Activated naive CD8-positive, alpha-beta T cell (primary cell): ENCODE results near the gene POLG.
A peak's percentile ranks its signal among the peaks of the same experiment; 100 is the strongest.
"Not testable (repeated sequence)": the region's sequence is repeated elsewhere in the genome, so short reads cannot be mapped to it uniquely, and the experiment has no call there.

ENCODE experiments used
- H3K27ac Mint-ChIP-seq: one replicate; pipeline ENCODE4 v1.8.0; 2021; ENCODE audit warnings: mixed read lengths
- H3K27me3 Mint-ChIP-seq: one replicate; pipeline ENCODE4 v1.8.0; 2021; ENCODE audit warnings: mixed read lengths
- H3K36me3 Mint-ChIP-seq: one replicate; pipeline ENCODE4 v1.8.0; 2021; ENCODE audit warnings: mixed read lengths
- H3K4me1 Mint-ChIP-seq: one replicate; pipeline ENCODE4 v1.8.0; 2021; ENCODE audit warnings: low read depth, mixed read lengths
- H3K4me3 Mint-ChIP-seq: one replicate; pipeline ENCODE4 v1.8.0; 2021; ENCODE audit warnings: mild to moderate bottlenecking, mixed read lengths
- H3K9me3 Mint-ChIP-seq: one replicate; pipeline ENCODE4 v1.8.0; 2021; ENCODE audit warnings: low read depth, mixed read lengths

POLG gene

GRCh38 chr15:89307791-89308190, 26.8 kb downstream of the POLG start:
- Mint-ChIP-seq H3K27ac (no peak overlapping the region), H3K9me3 (no peaks in the 10 kb centered on the region), H3K4me1 (peaks cover 3% of the 10 kb centered on the region), H3K27me3 (no peaks in the 10 kb centered on the region), H3K36me3 (peaks cover 5% of the 10 kb centered on the region), H3K4me3 (no peak overlapping the region)

GRCh38 chr15:89307046-89307587, 27.5 kb downstream of the POLG start:
- Mint-ChIP-seq H3K27me3 (no peaks in the 10 kb centered on the region), H3K9me3 (no peaks in the 10 kb centered on the region), H3K27ac (no peak overlapping the region), H3K4me3 (no peak overlapping the region), H3K36me3 (peaks cover 5% of the 10 kb centered on the region), H3K4me1 (peaks cover 3% of the 10 kb centered on the region)

- H3K27ac Mint-ChIP-seq, result no peak overlapping the region
- H3K4me3 Mint-ChIP-seq, result no peak overlapping the region
- H3K4me1 Mint-ChIP-seq, result peaks cover 2% of the 10 kb centered on the region
- no peaks in the 10 kb centered on the region for H3K27me3 Mint-ChIP-seq
- no peaks in the 10 kb centered on the region for H3K9me3 Mint-ChIP-seq
- peaks cover 15% of the 10 kb centered on the region for H3K36me3 Mint-ChIP-seq
Observed at GRCh38 chr15:89305395-89305794, 29.2 kb downstream of the POLG start.

- no peaks in the 10 kb centered on the region for H3K4me1 Mint-ChIP-seq
Observed at GRCh38 chr15:89303986-89304385, 30.6 kb downstream of the POLG start.

GRCh38 chr15:89301304-89302089, 33.1 kb downstream of the POLG start:
- Mint-ChIP-seq H3K36me3 (peaks cover 19% of the 10 kb centered on the region), H3K9me3 (peaks cover 5% of the 10 kb centered on the region), H3K27me3 (no peaks in the 10 kb centered on the region), H3K4me1 (peaks cover 3% of the 10 kb centered on the region), H3K4me3 (no peak overlapping the region), H3K27ac (peak overlapping the region; percentile 6)

More at GRCh38 chr15:89303986-89304385, 30.6 kb downstream of the POLG start:
- H3K4me3 Mint-ChIP-seq, result no peak overlapping the region
- peaks cover 15% of the 10 kb centered on the region for H3K36me3 Mint-ChIP-seq
- H3K9me3 Mint-ChIP-seq, result no peaks in the 10 kb centered on the region
- no peaks in the 10 kb centered on the region for H3K27me3 Mint-ChIP-seq
- no peak overlapping the region for H3K27ac Mint-ChIP-seq

GRCh38 chr15:89299896-89300295, 34.7 kb downstream of the POLG start:
- peaks cover 22% of the 10 kb centered on the region for H3K36me3 Mint-ChIP-seq
- H3K4me1 Mint-ChIP-seq, result peaks cover 3% of the 10 kb centered on the region
- H3K27ac Mint-ChIP-seq, result no peak overlapping the region
- H3K27me3 Mint-ChIP-seq, result no peaks in the 10 kb centered on the region
- peaks cover 5% of the 10 kb centered on the region for H3K9me3 Mint-ChIP-seq
- H3K4me3 Mint-ChIP-seq, result no peak overlapping the region

- Mint-ChIP-seq H3K27ac (no peak overlapping the region), H3K9me3 (no peaks in the 10 kb centered on the region), H3K27me3 (no peaks in the 10 kb centered on the region), H3K4me1 (no peaks in the 10 kb centered on the region), H3K36me3 (peaks cover 17% of the 10 kb centered on the region), H3K4me3 (no peak overlapping the region)
Observed at GRCh38 chr15:89293012-89293411, 41.6 kb downstream of the POLG start.

- H3K4me3 Mint-ChIP-seq, result no peak overlapping the region
- H3K27me3 Mint-ChIP-seq, result no peaks in the 10 kb centered on the region
- H3K4me1 Mint-ChIP-seq, result no peaks in the 10 kb centered on the region
- H3K36me3 Mint-ChIP-seq, result peaks cover 24% of the 10 kb centered on the region
- no peak overlapping the region for H3K27ac Mint-ChIP-seq
- no peaks in the 10 kb centered on the region for H3K9me3 Mint-ChIP-seq
Observed at GRCh38 chr15:89291934-89292438, 42.6 kb downstream of the POLG start.

GRCh38 chr15:89283201-89283600, 51.4 kb downstream of the POLG start:
- Mint-ChIP-seq H3K4me1 (peaks cover 1% of the 10 kb centered on the region), H3K36me3 (peaks cover 33% of the 10 kb centered on the region), H3K27ac (no peak overlapping the region), H3K27me3 (no peaks in the 10 kb centered on the region), H3K4me3 (no peak overlapping the region), H3K9me3 (no peaks in the 10 kb centered on the region)

- Mint-ChIP-seq H3K27ac (no peak overlapping the region), H3K36me3 (peaks cover 33% of the 10 kb centered on the region), H3K4me1 (peaks cover 1% of the 10 kb centered on the region), H3K4me3 (no peak overlapping the region), H3K27me3 (no peaks in the 10 kb centered on the region), H3K9me3 (no peaks in the 10 kb centered on the region)
Observed at GRCh38 chr15:89282631-89283030, 52.0 kb downstream of the POLG start.

- H3K36me3 Mint-ChIP-seq, result peaks cover 28% of the 10 kb centered on the region
- H3K27me3 Mint-ChIP-seq, result no peaks in the 10 kb centered on the region
- H3K4me1 Mint-ChIP-seq, result peaks cover 1% of the 10 kb centered on the region
- H3K9me3 Mint-ChIP-seq, result no peaks in the 10 kb centered on the region
- no peak overlapping the region for H3K4me3 Mint-ChIP-seq
- no peak overlapping the region for H3K27ac Mint-ChIP-seq
Observed at GRCh38 chr15:89278307-89278706, 56.3 kb downstream of the POLG start.

- H3K4me3 Mint-ChIP-seq, H3K9me3 Mint-ChIP-seq, H3K4me1 Mint-ChIP-seq, H3K27me3 Mint-ChIP-seq, H3K27ac Mint-ChIP-seq: not testable (repeated sequence)
- peaks cover 28% of the 10 kb centered on the region for H3K36me3 Mint-ChIP-seq
Observed at GRCh38 chr15:89277281-89277680, 57.3 kb downstream of the POLG start.
